ENCODE results near the gene USP12.

The USP12 gene

DNA sequence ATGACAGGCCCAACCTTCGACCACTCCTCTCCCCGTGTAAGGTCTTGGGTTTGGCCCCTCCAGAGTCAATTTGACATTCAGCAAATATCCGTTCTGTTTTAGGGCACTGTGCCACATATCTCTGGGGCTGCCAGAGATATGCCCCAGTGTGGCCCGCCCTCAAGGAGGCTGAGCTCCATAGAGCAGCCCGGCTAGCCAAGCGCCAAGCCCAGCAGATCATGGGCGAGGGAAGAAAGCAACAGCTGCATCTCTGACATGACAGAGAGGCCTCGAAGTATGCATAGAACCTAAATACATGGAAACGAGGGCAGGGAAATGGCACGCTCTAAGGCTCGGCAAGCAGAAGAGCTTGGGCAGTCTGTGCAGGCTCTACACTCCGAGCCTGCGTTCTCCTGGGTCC, 124.5 kb downstream of the USP12 start:
- Histone ChIP-seq H3K4me3 (ENCODE audit: low read depth, low read length) (no peak overlapping the region), H3K27ac (ENCODE audit: low read depth, low read length) (no peak overlapping the region), H3K36me3 (ENCODE audit: control insufficient read depth, insufficient read depth, low read length) (no peaks in the 10 kb centered on the region), H3K4me1 (ENCODE audit: control insufficient read depth, insufficient read depth, low read length) (peaks cover 3% of the 10 kb centered on the region; the same call in 1 of the 2 replicates), H3K27me3 (ENCODE audit: control insufficient read depth, insufficient read depth, low read length) (no peaks in the 10 kb centered on the region), H3K9me3 (ENCODE audit: control insufficient read depth, insufficient read depth, low read depth, low read length) (no peaks in the 10 kb centered on the region), H3K9ac (ENCODE audit: low read length) (no peak overlapping the region)

DNA sequence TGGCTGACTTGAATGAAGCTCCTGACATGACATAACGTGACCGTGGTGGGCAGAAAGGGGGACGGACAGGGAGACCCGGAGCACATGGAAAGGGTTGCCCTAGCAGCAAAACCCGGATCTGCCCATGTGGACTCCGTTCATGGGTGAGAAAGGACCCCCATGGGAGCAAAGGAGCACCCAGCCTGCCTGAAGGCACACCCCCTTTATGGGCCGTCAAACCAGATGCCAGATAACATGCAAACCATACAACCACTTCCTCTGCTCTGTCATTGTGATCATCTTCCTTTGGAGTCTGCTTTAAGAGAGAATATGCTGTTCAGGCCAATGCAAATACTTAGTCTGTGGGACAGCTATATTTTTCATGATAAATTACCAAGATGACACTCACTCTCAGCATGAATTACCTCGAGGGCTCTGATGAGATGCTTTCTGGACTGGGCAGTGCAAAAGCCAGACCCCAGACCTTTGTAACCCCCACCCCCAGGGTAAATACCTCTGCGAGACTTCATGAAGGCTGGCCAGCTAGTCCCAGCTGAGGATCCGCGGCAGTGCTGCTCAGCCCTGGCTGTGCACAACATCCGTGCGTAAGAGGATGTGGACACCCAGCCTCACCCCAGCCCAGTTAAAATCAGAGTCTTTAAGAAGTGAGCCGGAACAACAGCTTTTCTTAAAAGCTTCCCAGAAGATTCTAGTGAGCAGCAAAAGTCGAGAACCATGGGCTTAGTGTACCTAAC, 126.6 kb downstream of the USP12 start:
- Histone ChIP-seq H3K9ac (ENCODE audit: low read length) (no peak overlapping the region), H3K27ac (ENCODE audit: low read depth, low read length) (no peak overlapping the region), H3K36me3 (ENCODE audit: control insufficient read depth, insufficient read depth, low read length) (no peaks in the 10 kb centered on the region), H3K4me3 (ENCODE audit: low read depth, low read length) (no peak overlapping the region), H3K9me3 (ENCODE audit: control insufficient read depth, insufficient read depth, low read depth, low read length) (no peaks in the 10 kb centered on the region), H3K27me3 (ENCODE audit: control insufficient read depth, insufficient read depth, low read length) (no peaks in the 10 kb centered on the region), H3K4me1 (ENCODE audit: control insufficient read depth, insufficient read depth, low read length) (peaks cover 13% of the 10 kb centered on the region; the same call in 1 of the 2 replicates)

DNA sequence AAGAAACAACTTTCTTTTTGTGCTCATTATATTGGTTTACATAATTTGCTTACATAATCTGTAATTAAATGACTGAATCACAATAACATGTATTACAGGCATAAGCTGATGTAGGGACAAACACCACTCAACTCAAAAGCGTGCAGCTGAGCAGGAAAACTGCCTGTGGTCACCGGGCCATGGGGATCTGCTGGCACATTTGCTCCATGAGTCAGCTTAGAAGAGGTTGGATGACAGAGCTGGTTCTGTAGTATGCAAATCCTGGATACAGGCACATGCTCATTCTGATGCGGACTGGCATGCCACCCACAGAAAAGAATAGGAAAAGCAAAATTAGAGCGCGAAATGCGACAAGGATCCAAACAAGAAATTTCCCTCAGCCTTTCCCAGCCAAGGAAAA, 128.6 kb downstream of the USP12 start:
- no peak overlapping the region for H3K4me3 ChIP-seq (ENCODE audit: low read depth, low read length)
- peaks cover 18% of the 10 kb centered on the region; the same call in 1 of the 2 replicates for H3K4me1 ChIP-seq (ENCODE audit: control insufficient read depth, insufficient read depth, low read length)
- H3K27ac ChIP-seq (ENCODE audit: low read depth, low read length): no peak overlapping the region
- H3K36me3 ChIP-seq (ENCODE audit: control insufficient read depth, insufficient read depth, low read length): no peaks in the 10 kb centered on the region
- H3K9ac ChIP-seq (ENCODE audit: low read length): no peak overlapping the region
- no peaks in the 10 kb centered on the region for H3K9me3 ChIP-seq (ENCODE audit: control insufficient read depth, insufficient read depth, low read depth, low read length)
- no peaks in the 10 kb centered on the region for H3K27me3 ChIP-seq (ENCODE audit: control insufficient read depth, insufficient read depth, low read length)

DNA sequence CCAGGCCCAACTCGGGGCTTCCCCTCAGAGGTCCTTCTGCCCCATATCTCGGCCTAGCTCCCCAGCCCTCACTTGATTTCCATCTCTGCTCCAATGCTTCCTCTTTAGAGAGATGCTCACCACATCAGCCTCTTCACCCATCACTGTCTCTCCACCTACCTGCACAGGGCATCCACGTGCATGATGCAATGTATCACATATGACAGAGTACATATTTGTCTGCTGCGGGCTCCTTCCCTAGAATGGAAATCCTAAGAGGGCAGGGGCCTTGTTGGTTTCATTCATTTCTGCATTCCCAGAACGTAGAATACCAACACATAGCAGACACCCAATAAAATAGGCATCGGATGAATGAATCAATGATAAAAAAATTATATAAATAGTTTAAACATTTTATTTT, 130.3 kb downstream of the USP12 start:
- H3K27ac ChIP-seq (ENCODE audit: low read depth, low read length): no peak overlapping the region
- H3K27me3 ChIP-seq (ENCODE audit: control insufficient read depth, insufficient read depth, low read length): peaks cover under 1% of the 10 kb centered on the region; the same call in 1 of the 2 replicates
- peaks cover 28% of the 10 kb centered on the region; the same call in 1 of the 2 replicates for H3K4me1 ChIP-seq (ENCODE audit: control insufficient read depth, insufficient read depth, low read length)
- H3K4me3 ChIP-seq (ENCODE audit: low read depth, low read length): no peak overlapping the region
- no peak overlapping the region for H3K9ac ChIP-seq (ENCODE audit: low read length)
- no peaks in the 10 kb centered on the region for H3K36me3 ChIP-seq (ENCODE audit: control insufficient read depth, insufficient read depth, low read length)
- no peaks in the 10 kb centered on the region for H3K9me3 ChIP-seq (ENCODE audit: control insufficient read depth, insufficient read depth, low read depth, low read length)

DNA sequence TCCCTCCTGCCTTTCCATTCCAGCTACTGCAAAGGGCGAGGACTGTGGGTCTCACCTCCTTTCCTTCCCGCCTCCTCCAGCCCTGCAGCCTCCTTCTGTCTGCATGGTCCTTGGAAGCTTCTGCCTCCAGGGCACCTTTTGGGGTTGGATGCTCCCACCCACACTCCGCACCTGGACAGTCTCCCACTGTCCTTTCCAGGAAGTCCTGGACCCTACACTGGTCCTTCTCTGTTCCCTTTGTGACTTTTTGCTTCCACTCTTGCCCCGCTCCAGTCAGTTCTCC, 130.8 kb downstream of the USP12 start:
- Histone ChIP-seq H3K9ac (ENCODE audit: low read length) (no peak overlapping the region), H3K4me3 (ENCODE audit: low read depth, low read length) (no peak overlapping the region), H3K9me3 (ENCODE audit: control insufficient read depth, insufficient read depth, low read depth, low read length) (no peaks in the 10 kb centered on the region), H3K36me3 (ENCODE audit: control insufficient read depth, insufficient read depth, low read length) (no peaks in the 10 kb centered on the region), H3K4me1 (ENCODE audit: control insufficient read depth, insufficient read depth, low read length) (peaks cover 34% of the 10 kb centered on the region), H3K27me3 (ENCODE audit: control insufficient read depth, insufficient read depth, low read length) (peaks cover 6% of the 10 kb centered on the region; the same call in 1 of the 2 replicates), H3K27ac (ENCODE audit: low read depth, low read length) (no peak overlapping the region)

DNA sequence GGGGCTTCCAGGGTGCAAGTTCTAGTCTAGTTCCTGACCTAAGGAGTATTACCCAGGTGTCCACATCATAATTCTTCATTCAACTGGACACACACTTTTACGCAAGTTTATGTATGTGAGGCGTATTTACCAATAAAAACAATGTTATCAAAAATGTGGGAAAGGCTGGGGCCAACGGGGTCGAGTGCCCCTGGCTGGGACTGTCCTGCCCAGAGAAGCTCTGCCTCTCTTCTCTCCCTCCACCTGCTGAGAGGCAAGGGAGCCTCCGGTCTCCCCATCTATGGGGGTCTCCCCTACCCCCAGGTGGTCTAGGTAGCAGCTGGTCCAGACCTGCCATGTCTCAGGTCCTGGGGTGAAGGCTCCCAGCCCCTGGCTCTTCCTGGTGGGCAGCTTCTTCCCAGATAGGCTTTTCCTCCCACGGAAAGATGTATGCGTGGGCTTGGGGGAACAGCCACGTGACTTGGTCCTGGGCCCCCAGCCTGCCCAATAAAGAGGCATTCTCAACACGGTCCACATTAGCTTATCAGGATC, 132.4 kb downstream of the USP12 start:
- no peaks in the 10 kb centered on the region for H3K36me3 ChIP-seq (ENCODE audit: control insufficient read depth, insufficient read depth, low read length)
- H3K27me3 ChIP-seq (ENCODE audit: control insufficient read depth, insufficient read depth, low read length): peaks cover 20% of the 10 kb centered on the region
- no peak overlapping the region for H3K9ac ChIP-seq (ENCODE audit: low read length)
- no peak overlapping the region for H3K27ac ChIP-seq (ENCODE audit: low read depth, low read length)
- peaks cover 35% of the 10 kb centered on the region for H3K4me1 ChIP-seq (ENCODE audit: control insufficient read depth, insufficient read depth, low read length)
- no peak overlapping the region for H3K4me3 ChIP-seq (ENCODE audit: low read depth, low read length)
- H3K9me3 ChIP-seq (ENCODE audit: control insufficient read depth, insufficient read depth, low read depth, low read length): no peaks in the 10 kb centered on the region

DNA sequence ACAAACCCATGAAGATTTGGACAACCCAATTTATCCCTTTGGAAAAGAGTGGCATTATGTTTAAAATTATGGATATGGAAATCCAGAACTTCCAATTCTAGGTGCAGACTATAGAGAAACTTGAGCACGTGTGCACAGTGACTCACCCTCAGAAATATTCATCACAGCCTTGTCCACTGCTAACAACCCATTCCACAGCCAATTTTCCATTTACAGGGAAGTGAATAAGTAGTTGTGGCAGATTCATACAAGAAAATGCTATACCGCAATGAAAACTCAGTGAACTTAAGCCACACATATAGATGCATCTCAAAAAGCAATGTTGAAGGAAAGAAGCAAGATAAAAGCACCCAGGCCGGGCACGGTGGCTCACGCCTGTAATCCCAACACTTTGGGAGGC, 133.3 kb downstream of the USP12 start:
- Histone ChIP-seq H3K36me3 (ENCODE audit: control insufficient read depth, insufficient read depth, low read length) (no peaks in the 10 kb centered on the region), H3K9ac (ENCODE audit: low read length) (no peak overlapping the region), H3K4me1 (ENCODE audit: control insufficient read depth, insufficient read depth, low read length) (peaks cover 35% of the 10 kb centered on the region), H3K4me3 (ENCODE audit: low read depth, low read length) (no peak overlapping the region), H3K27ac (ENCODE audit: low read depth, low read length) (no peak overlapping the region), H3K27me3 (ENCODE audit: control insufficient read depth, insufficient read depth, low read length) (peaks cover 20% of the 10 kb centered on the region), H3K9me3 (ENCODE audit: control insufficient read depth, insufficient read depth, low read depth, low read length) (no peaks in the 10 kb centered on the region)

DNA sequence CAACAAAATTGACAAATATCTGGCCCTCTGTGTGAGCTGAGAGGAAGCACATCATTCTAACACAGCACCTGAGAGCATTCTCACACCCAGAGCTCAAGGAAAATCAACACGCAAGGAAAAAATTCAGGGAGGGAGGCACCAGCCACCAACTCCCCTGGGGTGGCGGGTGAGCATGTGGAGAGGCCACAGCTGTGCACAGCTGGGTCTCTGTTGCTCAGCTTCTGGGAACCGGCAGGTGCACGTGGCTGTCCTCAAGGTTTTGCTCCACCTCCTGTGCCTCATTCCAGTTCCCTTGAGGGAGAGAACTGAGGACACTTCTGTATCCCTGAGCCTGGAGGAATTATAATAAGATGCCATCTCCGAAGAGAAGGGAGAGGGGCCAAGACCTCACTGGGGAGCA, 134.0 kb downstream of the USP12 start:
- H3K9me3 ChIP-seq (ENCODE audit: control insufficient read depth, insufficient read depth, low read depth, low read length): no peaks in the 10 kb centered on the region
- peaks cover 20% of the 10 kb centered on the region for H3K27me3 ChIP-seq (ENCODE audit: control insufficient read depth, insufficient read depth, low read length)
- H3K4me1 ChIP-seq (ENCODE audit: control insufficient read depth, insufficient read depth, low read length): peaks cover 32% of the 10 kb centered on the region
- no peak overlapping the region for H3K4me3 ChIP-seq (ENCODE audit: low read depth, low read length)
- H3K36me3 ChIP-seq (ENCODE audit: control insufficient read depth, insufficient read depth, low read length): no peaks in the 10 kb centered on the region
- no peak overlapping the region for H3K27ac ChIP-seq (ENCODE audit: low read depth, low read length)
- no peak overlapping the region for H3K9ac ChIP-seq (ENCODE audit: low read length)

DNA sequence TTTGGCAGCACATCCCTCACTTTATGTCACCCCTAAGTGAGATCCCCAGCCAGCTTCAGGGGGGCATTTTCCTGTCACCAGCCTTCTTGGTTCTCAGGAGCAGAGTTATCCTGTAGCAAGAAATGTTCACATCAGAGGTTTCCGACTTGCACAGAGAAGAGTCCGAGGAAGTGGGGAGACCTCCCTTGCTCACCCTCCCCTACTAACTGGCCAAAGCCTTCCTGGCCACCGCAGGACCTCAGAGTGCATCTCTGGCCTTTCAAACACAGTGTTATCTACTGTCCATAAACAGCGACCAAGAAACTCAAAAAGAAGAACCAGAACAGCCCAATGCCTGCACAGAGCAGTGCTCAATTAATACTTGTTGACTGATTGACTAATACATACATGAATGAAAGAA, 134.4 kb downstream of the USP12 start:
- H3K4me1 ChIP-seq (ENCODE audit: control insufficient read depth, insufficient read depth, low read length): peaks cover 32% of the 10 kb centered on the region
- H3K9me3 ChIP-seq (ENCODE audit: control insufficient read depth, insufficient read depth, low read depth, low read length): no peaks in the 10 kb centered on the region
- no peak overlapping the region for H3K27ac ChIP-seq (ENCODE audit: low read depth, low read length)
- H3K27me3 ChIP-seq (ENCODE audit: control insufficient read depth, insufficient read depth, low read length): peaks cover 20% of the 10 kb centered on the region
- no peak overlapping the region for H3K4me3 ChIP-seq (ENCODE audit: low read depth, low read length)
- no peak overlapping the region for H3K9ac ChIP-seq (ENCODE audit: low read length)
- no peaks in the 10 kb centered on the region for H3K36me3 ChIP-seq (ENCODE audit: control insufficient read depth, insufficient read depth, low read length)

DNA sequence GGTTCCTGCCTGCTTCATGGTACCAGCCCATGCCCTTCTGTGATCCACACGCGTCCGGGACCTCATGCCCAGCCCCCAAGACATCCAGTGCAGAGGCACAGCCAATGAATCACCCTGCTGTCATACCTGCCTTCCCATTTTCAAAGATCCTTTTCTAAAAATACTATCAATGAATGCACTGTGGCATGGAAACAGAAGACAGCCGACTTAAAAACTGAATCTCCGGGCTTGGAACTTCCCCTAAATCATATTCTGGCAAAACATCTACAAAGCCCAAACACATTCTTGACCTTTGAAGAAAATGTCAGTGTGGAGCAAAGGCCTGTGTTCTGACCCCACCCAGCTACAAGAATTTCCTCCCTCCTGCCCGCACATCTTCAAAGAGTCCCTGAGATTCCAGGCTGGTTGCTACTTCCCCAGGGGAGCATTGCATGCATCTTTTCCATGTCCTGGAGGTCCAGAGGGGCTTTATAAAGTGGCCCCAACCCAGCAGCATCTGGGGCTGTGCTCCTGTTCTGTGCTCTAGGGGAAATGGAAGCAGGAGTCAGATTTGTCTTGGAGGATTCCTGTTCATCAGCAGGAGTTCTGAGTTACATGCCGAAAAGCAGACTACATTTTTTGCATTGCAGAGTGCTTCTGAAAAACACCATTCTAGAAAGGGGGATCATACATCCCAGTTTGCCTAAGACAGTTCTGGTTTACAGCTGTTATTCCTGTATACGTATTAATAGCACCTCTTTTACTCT, 135.2 kb downstream of the USP12 start:
- no peak overlapping the region for H3K9ac ChIP-seq (ENCODE audit: low read length)
- H3K4me3 ChIP-seq (ENCODE audit: low read depth, low read length): no peak overlapping the region
- peaks cover 32% of the 10 kb centered on the region for H3K4me1 ChIP-seq (ENCODE audit: control insufficient read depth, insufficient read depth, low read length)
- peaks cover 20% of the 10 kb centered on the region for H3K27me3 ChIP-seq (ENCODE audit: control insufficient read depth, insufficient read depth, low read length)
- no peaks in the 10 kb centered on the region for H3K36me3 ChIP-seq (ENCODE audit: control insufficient read depth, insufficient read depth, low read length)
- no peak overlapping the region for H3K27ac ChIP-seq (ENCODE audit: low read depth, low read length)
- H3K9me3 ChIP-seq (ENCODE audit: control insufficient read depth, insufficient read depth, low read depth, low read length): no peaks in the 10 kb centered on the region

DNA sequence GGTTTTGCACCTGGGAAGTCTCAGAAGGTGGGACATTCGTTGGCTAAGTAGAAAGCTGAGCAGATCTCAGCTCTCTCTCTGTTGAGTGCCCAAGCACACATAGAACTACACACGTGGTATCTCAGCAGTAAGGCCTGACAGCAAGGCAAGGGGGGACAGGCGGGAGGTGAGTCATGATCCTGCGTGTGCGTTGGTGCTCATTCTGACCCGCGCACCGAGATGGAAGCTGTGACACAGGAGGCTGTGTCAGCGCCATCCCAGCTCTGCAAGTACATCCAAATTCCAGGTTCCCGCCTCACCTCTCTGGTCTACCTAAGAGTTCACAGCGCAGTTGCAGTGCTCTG, 135.7 kb downstream of the USP12 start:
- Histone ChIP-seq H3K9me3 (ENCODE audit: control insufficient read depth, insufficient read depth, low read depth, low read length) (no peaks in the 10 kb centered on the region), H3K36me3 (ENCODE audit: control insufficient read depth, insufficient read depth, low read length) (no peaks in the 10 kb centered on the region), H3K9ac (ENCODE audit: low read length) (no peak overlapping the region), H3K27me3 (ENCODE audit: control insufficient read depth, insufficient read depth, low read length) (peaks cover 20% of the 10 kb centered on the region), H3K4me3 (ENCODE audit: low read depth, low read length) (no peak overlapping the region), H3K27ac (ENCODE audit: low read depth, low read length) (no peak overlapping the region), H3K4me1 (ENCODE audit: control insufficient read depth, insufficient read depth, low read length) (peaks cover 30% of the 10 kb centered on the region)

All from HUES6 (cell line).